ENCODE data around the gene NTRK2.

GRCh38 chr9:84850830-84851392 lies 181.4 kb downstream of the NTRK2 start:
- TF ChIP-seq EP300 (IDR thresholded peaks at IDR 0.05) (no peak), POLR2A (IDR thresholded peaks at IDR 0.05) (no peak)
- TF ChIP-seq, protein P1, sequence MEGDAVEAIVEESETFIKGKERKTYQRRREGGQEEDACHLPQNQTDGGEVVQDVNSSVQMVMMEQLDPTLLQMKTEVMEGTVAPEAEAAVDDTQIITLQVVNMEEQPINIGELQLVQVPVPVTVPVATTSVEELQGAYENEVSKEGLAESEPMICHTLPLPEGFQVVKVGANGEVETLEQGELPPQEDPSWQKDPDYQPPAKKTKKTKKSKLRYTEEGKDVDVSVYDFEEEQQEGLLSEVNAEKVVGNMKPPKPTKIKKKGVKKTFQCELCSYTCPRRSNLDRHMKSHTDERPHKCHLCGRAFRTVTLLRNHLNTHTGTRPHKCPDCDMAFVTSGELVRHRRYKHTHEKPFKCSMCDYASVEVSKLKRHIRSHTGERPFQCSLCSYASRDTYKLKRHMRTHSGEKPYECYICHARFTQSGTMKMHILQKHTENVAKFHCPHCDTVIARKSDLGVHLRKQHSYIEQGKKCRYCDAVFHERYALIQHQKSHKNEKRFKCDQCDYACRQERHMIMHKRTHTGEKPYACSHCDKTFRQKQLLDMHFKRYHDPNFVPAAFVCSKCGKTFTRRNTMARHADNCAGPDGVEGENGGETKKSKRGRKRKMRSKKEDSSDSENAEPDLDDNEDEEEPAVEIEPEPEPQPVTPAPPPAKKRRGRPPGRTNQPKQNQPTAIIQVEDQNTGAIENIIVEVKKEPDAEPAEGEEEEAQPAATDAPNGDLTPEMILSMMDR (IDR thresholded peaks at IDR 0.05): no peak

Data from suprapubic skin (tissue), 3 donors.